GM19099 (cell line): ENCODE results near the gene TMEM63A.

Source experiments
- POLR2A ChIP-seq: IDR thresholded peaks from 3 replicates; pipeline ENCODE4 v1.6.1; 2011; ENCODE audit warnings: low read depth; ENCODE audit not compliant: insufficient read length; ENCODE audit errors: extremely low read depth

TMEM63A gene

GRCh38 chr1:225834417-225835329 lies 47.5 kb downstream of the TMEM63A start:
- TF ChIP-seq POLR2A, result no peak

- no peak for TF ChIP-seq POLR2A
Measured at GRCh38 chr1:225830841-225831240, 51.3 kb downstream of the TMEM63A start.

- TF ChIP-seq POLR2A, result no peak
Measured at GRCh38 chr1:225828706-225829345, 53.4 kb downstream of the TMEM63A start.

GRCh38 chr1:225827076-225827475 lies 55.1 kb downstream of the TMEM63A start:
- no peak for TF ChIP-seq POLR2A

- TF ChIP-seq POLR2A, result no peak
Measured at GRCh38 chr1:225825607-225826007, 56.6 kb downstream of the TMEM63A start.

DNA sequence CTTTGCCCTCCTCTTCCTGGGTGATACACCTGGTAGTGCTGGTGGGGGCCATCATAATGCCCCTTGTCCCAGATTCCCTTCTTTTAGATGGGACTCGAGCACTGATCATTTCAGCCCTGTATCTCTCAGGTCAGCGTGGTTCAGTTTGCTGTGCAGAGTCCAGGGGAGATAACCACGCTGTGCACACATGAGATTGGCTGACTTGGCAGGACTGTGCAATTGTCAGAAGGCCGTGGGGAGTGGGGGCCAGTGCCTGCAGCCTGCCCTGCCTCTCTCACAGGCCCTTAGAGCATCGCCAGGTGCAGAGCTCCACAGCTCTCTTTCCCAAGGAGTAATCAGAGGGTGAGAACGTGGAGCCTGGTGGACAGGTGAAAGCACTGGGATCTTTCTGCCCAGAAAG lies 57.1 kb downstream of the TMEM63A start:
- TF ChIP-seq POLR2A, result no peak

GRCh38 chr1:225824533-225824941 lies 57.6 kb downstream of the TMEM63A start:
- no peak for TF ChIP-seq POLR2A

DNA sequence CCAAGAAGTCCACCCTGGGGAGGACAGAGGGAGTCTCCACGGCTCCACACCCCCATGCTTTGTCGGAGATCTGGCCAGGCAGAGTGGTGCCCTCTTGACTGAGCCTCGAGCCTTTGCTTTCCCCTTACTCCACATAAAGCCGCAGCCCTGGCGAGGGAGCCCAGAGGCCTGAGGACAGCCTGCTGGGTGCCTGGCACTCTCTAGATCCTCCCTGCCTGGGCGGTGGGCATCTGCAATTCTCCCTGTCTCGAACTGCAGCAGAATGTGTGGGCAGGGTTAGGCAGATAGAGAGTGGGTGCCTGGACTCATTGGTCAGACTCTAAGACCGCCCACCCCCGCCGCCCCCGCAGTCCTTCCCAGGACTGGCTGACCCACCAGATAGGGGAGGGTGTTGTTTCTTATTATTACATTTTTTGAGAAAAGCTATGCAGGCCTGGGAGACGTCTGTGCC lies 58.3 kb downstream of the TMEM63A start:
- no peak for TF ChIP-seq POLR2A

- no peak for TF ChIP-seq POLR2A
Measured at GRCh38 chr1:225822655-225823403, 59.4 kb downstream of the TMEM63A start.

GRCh38 chr1:225820522-225821120 lies 61.6 kb downstream of the TMEM63A start:
- TF ChIP-seq POLR2A, result no peak

DNA sequence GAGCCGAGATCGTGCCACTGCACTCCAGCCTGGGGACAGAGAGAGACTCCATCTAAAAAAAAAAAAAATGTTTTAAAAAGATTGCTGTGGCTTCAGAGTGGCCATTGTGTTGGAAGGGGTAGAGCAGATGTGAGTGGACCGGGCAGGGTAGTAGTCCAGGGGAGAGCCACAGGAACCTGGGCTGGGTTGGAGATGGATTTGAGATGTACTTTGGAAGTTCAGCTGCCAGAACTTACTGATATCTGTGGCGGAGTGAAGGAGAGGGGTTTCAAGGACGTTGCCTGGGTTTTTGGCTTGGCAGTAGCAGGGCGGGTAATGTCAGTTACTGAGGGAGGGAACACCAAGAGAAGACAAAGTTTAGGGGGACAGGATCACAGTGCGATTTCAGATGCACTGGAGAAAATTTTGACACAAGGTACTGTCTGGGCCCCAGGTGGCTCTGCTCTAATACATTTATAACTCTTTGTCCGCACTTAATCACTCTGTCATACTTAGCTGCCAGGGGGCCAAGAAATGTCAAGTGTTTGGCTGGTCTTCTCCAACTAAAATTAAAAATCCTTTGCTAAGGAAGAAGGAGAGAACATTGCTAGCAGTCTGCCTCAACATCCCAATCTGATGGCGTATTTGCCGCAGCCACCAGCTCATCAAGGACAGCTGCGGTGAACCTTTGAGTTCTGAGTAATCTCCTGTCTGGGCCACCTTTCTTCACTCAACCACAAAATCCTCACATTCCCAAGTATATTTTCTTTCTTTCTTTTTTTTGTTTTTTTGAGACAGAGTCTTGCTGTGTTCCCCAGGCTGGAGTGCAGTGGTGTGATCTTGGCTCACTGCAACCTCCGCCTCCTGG lies 62.6 kb downstream of the TMEM63A start:
- TF ChIP-seq POLR2A, result no peak

DNA sequence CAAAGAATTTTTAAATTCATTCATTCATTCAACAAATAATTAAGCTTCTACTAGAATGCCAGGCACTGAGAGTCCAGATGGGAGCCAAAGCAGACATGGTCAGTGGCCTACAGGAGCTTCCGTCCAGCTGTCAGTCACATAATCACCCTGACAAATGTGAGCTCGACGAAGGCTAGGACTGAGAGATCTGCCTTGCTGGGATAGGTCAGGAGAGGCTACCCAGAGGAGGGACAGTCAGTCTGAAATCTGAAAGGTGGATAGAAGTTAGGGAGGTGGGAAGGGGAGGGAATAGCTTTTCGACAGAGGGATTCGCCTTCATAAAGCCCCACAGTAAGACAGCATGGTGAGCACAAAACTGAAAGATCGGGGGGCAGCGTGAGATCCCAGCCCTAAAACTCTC lies 64.0 kb downstream of the TMEM63A start:
- no peak for TF ChIP-seq POLR2A

GRCh38 chr1:225817611-225818061 lies 64.5 kb downstream of the TMEM63A start:
- no peak for TF ChIP-seq POLR2A
